ENCODE results near the gene ARHGAP9. TPM values are rescaled to one million over a fixed set of nuclear protein-coding genes. Genes with fewer than 3 reads are reported as not detected.
"Not testable (repeated sequence)": the region's sequence is repeated elsewhere in the genome, so short reads cannot be mapped to it uniquely, and the experiment has no call there.

Gene ARHGAP9
- total RNA-seq, 2 experiments from 2014 or later, result 354 to 370 TPM

GRCh38 chr12:57515408-57515933, 35.8 kb upstream of the ARHGAP9 start:
- Histone ChIP-seq H3K4me1 (ENCODE audit: insufficient read depth, low read length) (peaks cover 25% of the 10 kb centered on the region), H3K27ac (ENCODE audit: low read depth in 1 of 2, low read length in 2 of 2) (peak overlapping the region in 1 of 2 donors; percentile 9), H3K27me3 (ENCODE audit: control insufficient read depth in 1 of 2, insufficient read depth in 2 of 2, low read length in 2 of 2) (no peaks in the 10 kb centered on the region), H3K9me3 (ENCODE audit: control insufficient read depth in 1 of 2, insufficient read depth in 1 of 2, low read length in 2 of 2) (no peaks in the 10 kb centered on the region), H3K4me3 (ENCODE audit: low read length) (no peak overlapping the region), H3K36me3 (ENCODE audit: insufficient read depth, low read length) (peaks cover 76% of the 10 kb centered on the region)
- H3K4me3 Mint-ChIP-seq, result no peak overlapping the region
- intact Hi-C loops (cut with DNase I, micrococcal nuclease), result no loop called here
- ChIA-PET CTCF (interaction anchor here (0.6 to 0.7 kb wide), 2 partner anchors 31 to 105 kb away, joined by 3 read pairs; partner anchors contain the start of gene DCTN2), POLR2A (no interaction called here)
- DNase-seq, result no peak
- ATAC-seq (ENCODE audit: poor library complexity), result no peak
- no peaks in the 10 kb centered on the region for H3K27me3 Mint-ChIP-seq
- peaks cover 88% of the 10 kb centered on the region for H3K36me3 Mint-ChIP-seq (ENCODE audit: low read depth)
- peak overlapping the region; percentile 57 for H3K27ac Mint-ChIP-seq
- peaks cover 28% of the 10 kb centered on the region for H3K4me1 Mint-ChIP-seq (ENCODE audit: low read depth)
- no peaks in the 10 kb centered on the region for H3K9me3 Mint-ChIP-seq
- TF ChIP-seq CTCF (IDR thresholded peaks at IDR 0.05), result no peak

GRCh38 chr12:57514720-57515407, 35.2 kb upstream of the ARHGAP9 start:
- Histone ChIP-seq H3K36me3 (ENCODE audit: insufficient read depth, low read length) (peaks cover 79% of the 10 kb centered on the region), H3K4me3 (ENCODE audit: low read length) (no peak overlapping the region), H3K27me3 (ENCODE audit: control insufficient read depth in 1 of 2, insufficient read depth in 2 of 2, low read length in 2 of 2) (no peaks in the 10 kb centered on the region), H3K9me3 (ENCODE audit: control insufficient read depth in 1 of 2, insufficient read depth in 1 of 2, low read length in 2 of 2) (no peaks in the 10 kb centered on the region), H3K4me1 (ENCODE audit: insufficient read depth, low read length) (peaks cover 21% of the 10 kb centered on the region), H3K27ac (ENCODE audit: low read depth in 1 of 2, low read length in 2 of 2) (peak overlapping the region in 1 of 2 donors; percentile 9)
- no peak for TF ChIP-seq CTCF (IDR thresholded peaks at IDR 0.05)
- Mint-ChIP-seq H3K27me3 (no peaks in the 10 kb centered on the region), H3K36me3 (ENCODE audit: low read depth) (peaks cover 85% of the 10 kb centered on the region), H3K9me3 (no peaks in the 10 kb centered on the region), H3K27ac (no peak overlapping the region), H3K4me1 (ENCODE audit: low read depth) (peaks cover 23% of the 10 kb centered on the region), H3K4me3 (no peak overlapping the region)
- ChIA-PET POLR2A (no interaction called here), CTCF (interaction anchor here (0.6 to 1.0 kb wide), 3 partner anchors 32 to 104 kb away, joined by 3 read pairs; partner anchors contain the start of genes DCTN2 and GLI1)
- ATAC-seq (ENCODE audit: poor library complexity), result no peak
- intact Hi-C loops (cut with DNase I, micrococcal nuclease), result no loop called here
- no peak for DNase-seq

- not testable (repeated sequence) for H3K27ac Mint-ChIP-seq
Measured at GRCh38 chr12:57514246-57514645, 34.6 kb upstream of the ARHGAP9 start.

GRCh38 chr12:57513677-57514076, 34.0 kb upstream of the ARHGAP9 start:
- H3K27ac Mint-ChIP-seq; H3K4me3 Mint-ChIP-seq; intact Hi-C loops (cut with DNase I, micrococcal nuclease); H3K4me3 ChIP-seq (ENCODE audit: low read length); H3K27ac ChIP-seq (ENCODE audit: low read depth in 1 of 2, low read length in 2 of 2); H3K27me3 Mint-ChIP-seq; H3K27me3 ChIP-seq (ENCODE audit: control insufficient read depth in 1 of 2, insufficient read depth in 2 of 2, low read length in 2 of 2); H3K9me3 Mint-ChIP-seq; H3K4me1 ChIP-seq (ENCODE audit: insufficient read depth, low read length); H3K9me3 ChIP-seq (ENCODE audit: control insufficient read depth in 1 of 2, insufficient read depth in 1 of 2, low read length in 2 of 2); DNase-seq; ATAC-seq (ENCODE audit: poor library complexity): not testable (repeated sequence)
- Mint-ChIP-seq H3K36me3 (ENCODE audit: low read depth) (peaks cover 88% of the 10 kb centered on the region), H3K4me1 (ENCODE audit: low read depth) (peaks cover 14% of the 10 kb centered on the region)
- POLR2A ChIA-PET, result interaction anchor here (0.6 kb wide), 1 partner anchor 58 kb away, joined by 4 read pairs; no protein-coding TSS in a partner anchor
- peaks cover 88% of the 10 kb centered on the region for H3K36me3 ChIP-seq (ENCODE audit: insufficient read depth, low read length)
- CTCF ChIA-PET, result interaction anchor here (0.6 to 1.0 kb wide), 2 partner anchors 51 to 54 kb away, joined by 3 read pairs; partner anchors contain the start of gene GLI1

More at GRCh38 chr12:57514246-57514645, 34.6 kb upstream of the ARHGAP9 start:
- H3K4me3 Mint-ChIP-seq; H3K27me3 Mint-ChIP-seq; H3K27ac ChIP-seq (ENCODE audit: low read depth in 1 of 2, low read length in 2 of 2); DNase-seq; H3K4me3 ChIP-seq (ENCODE audit: low read length); intact Hi-C loops (cut with DNase I, micrococcal nuclease); H3K27me3 ChIP-seq (ENCODE audit: control insufficient read depth in 1 of 2, insufficient read depth in 2 of 2, low read length in 2 of 2); H3K9me3 ChIP-seq (ENCODE audit: control insufficient read depth in 1 of 2, insufficient read depth in 1 of 2, low read length in 2 of 2); H3K9me3 Mint-ChIP-seq; ATAC-seq (ENCODE audit: poor library complexity); POLR2A ChIA-PET: not testable (repeated sequence)
- Histone ChIP-seq H3K4me1 (ENCODE audit: insufficient read depth, low read length) (peaks cover 15% of the 10 kb centered on the region), H3K36me3 (ENCODE audit: insufficient read depth, low read length) (peaks cover 83% of the 10 kb centered on the region)
- CTCF ChIA-PET, result interaction anchor here (0.6 to 1.0 kb wide), 2 partner anchors 52 to 55 kb away, joined by 3 read pairs; partner anchors contain the start of gene GLI1
- Mint-ChIP-seq H3K36me3 (ENCODE audit: low read depth) (peaks cover 88% of the 10 kb centered on the region), H3K4me1 (ENCODE audit: low read depth) (peaks cover 19% of the 10 kb centered on the region)
